Chondrocyte (in vitro differentiated cells): ENCODE data around the gene WEE1. TPM values are rescaled to one million over a fixed set of nuclear protein-coding genes. Genes with fewer than 3 reads are reported as not detected.

Experiments
- DNase-seq: peaks from one replicate; pipeline ENCODE4 v3.0.0; 2021; ENCODE audit warnings: mixed read lengths, low spot score
- H3K27ac Mint-ChIP-seq: one replicate; pipeline ENCODE4 v1.8.0; 2021; ENCODE audit warnings: mild to moderate bottlenecking, moderate library complexity, mixed read lengths; ENCODE audit not compliant: unreplicated experiment
- H3K27me3 Mint-ChIP-seq: 2 replicates; pipeline ENCODE4 v1.8.0; 2021; ENCODE audit warnings: low read depth, mixed read lengths
- H3K36me3 Mint-ChIP-seq: 2 replicates; pipeline ENCODE4 v1.8.0; 2021; ENCODE audit warnings: low read depth, mixed read lengths
- H3K4me1 Mint-ChIP-seq: 2 replicates; pipeline ENCODE4 v1.8.0; 2021; ENCODE audit warnings: low read depth, mild to moderate bottlenecking, mixed read lengths
- H3K4me3 Mint-ChIP-seq: one replicate; pipeline ENCODE4 v1.8.0; 2021; ENCODE audit warnings: mild to moderate bottlenecking, moderate library complexity, mixed read lengths; ENCODE audit not compliant: unreplicated experiment
- H3K9me3 Mint-ChIP-seq: 2 replicates; pipeline ENCODE4 v1.8.0; 2021; ENCODE audit warnings: low read depth, mixed read lengths
- CTCF ChIP-seq: fragments of 200-600 bp; sonication (generic); IDR thresholded peaks from 2 replicates; pipeline ENCODE4 v1.5.0; 2021; ENCODE audit warnings: antibody characterized with exemption, mild to moderate bottlenecking, moderate library complexity
- total RNA-seq: library from RNA; stranded (reverse); gene quantifications from 3 replicates; pipeline ENCODE4 v1.2.1, GENCODE V29; 2021

Gene WEE1
- total RNA-seq, 1 donor from 2014 or later = 17.8 TPM

- DNase-seq = no peak
- Mint-ChIP-seq H3K36me3 (peaks cover under 1% of the 10 kb centered on the region), H3K27me3 (no peaks in the 10 kb centered on the region), H3K27ac (peak overlapping the region; percentile 100), H3K9me3 (peaks cover under 1% of the 10 kb centered on the region), H3K4me1 (peaks cover 65% of the 10 kb centered on the region), H3K4me3 (no peak overlapping the region)
- TF ChIP-seq CTCF = no peak
Measured at GRCh38 chr11:9567401-9567800, 6.1 kb upstream of the WEE1 start.

- DNase-seq = no peak
- TF ChIP-seq CTCF = no peak
- Mint-ChIP-seq H3K9me3 (no peaks in the 10 kb centered on the region), H3K27me3 (no peaks in the 10 kb centered on the region), H3K4me3 (peak overlapping the region; percentile 62), H3K4me1 (peaks cover 66% of the 10 kb centered on the region), H3K36me3 (no peaks in the 10 kb centered on the region), H3K27ac (peak overlapping the region; percentile 100)
Measured at GRCh38 chr11:9568161-9568853, 5.2 kb upstream of the WEE1 start.

GRCh38 chr11:9568854-9569587 lies 4.4 kb upstream of the WEE1 start:
- Mint-ChIP-seq H3K4me3 (peak overlapping the region; percentile 62), H3K27me3 (no peaks in the 10 kb centered on the region), H3K9me3 (no peaks in the 10 kb centered on the region), H3K4me1 (peaks cover 66% of the 10 kb centered on the region), H3K36me3 (no peaks in the 10 kb centered on the region), H3K27ac (peak overlapping the region; percentile 100)
- no peak for TF ChIP-seq CTCF
- DNase-seq = no peak

- Mint-ChIP-seq H3K9me3 (no peaks in the 10 kb centered on the region), H3K4me1 (peaks cover 64% of the 10 kb centered on the region), H3K27me3 (no peaks in the 10 kb centered on the region), H3K36me3 (no peaks in the 10 kb centered on the region), H3K27ac (peak overlapping the region; percentile 100), H3K4me3 (peak overlapping the region; percentile 62)
- no peak for TF ChIP-seq CTCF
- DNase-seq = no peak
Measured at GRCh38 chr11:9569588-9570164, 3.8 kb upstream of the WEE1 start.

- no peak for TF ChIP-seq CTCF
- Mint-ChIP-seq H3K4me1 (peaks cover 65% of the 10 kb centered on the region), H3K27ac (peak overlapping the region; percentile 100), H3K36me3 (no peaks in the 10 kb centered on the region), H3K9me3 (no peaks in the 10 kb centered on the region), H3K4me3 (no peak overlapping the region), H3K27me3 (no peaks in the 10 kb centered on the region)
- DNase-seq = no peak
Measured at GRCh38 chr11:9570313-9571025, 3.0 kb upstream of the WEE1 start.
